Stimulated activated CD8-positive, alpha-beta memory T cell treated with anti-CD3 and anti-CD28 coated beads, Interleukin-12 subunit alpha, Interleukin-12 subunit beta, amount 100 ng/mL, for 24 hours (primary cell): ENCODE results near the gene ADSS1.
"Not testable (repeated sequence)": the region's sequence is repeated elsewhere in the genome, so short reads cannot be mapped to it uniquely, and the experiment has no call there.

Experiments
- DNase-seq: peaks from one replicate; pipeline ENCODE4 v3.0.0-alpha.2; 2020; ENCODE audit errors: extremely low read depth

Gene ADSS1

GRCh38 chr14:104717137-104717536 lies 6.9 kb upstream of the ADSS1 start:
- DNase-seq: no peak

- no peak for DNase-seq
These were observed 6.4 kb upstream of the ADSS1 start for GRCh38 chr14:104717646-104718045.

- DNase-seq: no peak
These were observed 5.9 kb upstream of the ADSS1 start for GRCh38 chr14:104718147-104718546.

GRCh38 chr14:104718871-104719270 lies 5.2 kb upstream of the ADSS1 start:
- DNase-seq: no peak

GRCh38 chr14:104719343-104719742 lies 4.7 kb upstream of the ADSS1 start:
- no peak for DNase-seq

- no peak for DNase-seq
These were observed 2.3 kb upstream of the ADSS1 start for GRCh38 chr14:104721505-104722431.

- DNase-seq: no peak
These were observed 935 bp upstream of the ADSS1 start for GRCh38 chr14:104722938-104723650.

- DNase-seq: no peak
These were observed 465 bp downstream of the ADSS1 start for GRCh38 chr14:104724407-104724980.

GRCh38 chr14:104724981-104725771 lies 1.1 kb downstream of the ADSS1 start:
- no peak for DNase-seq

GRCh38 chr14:104725772-104726548 lies 1.9 kb downstream of the ADSS1 start:
- no peak for DNase-seq

GRCh38 chr14:104726600-104727451 lies 2.8 kb downstream of the ADSS1 start:
- no peak for DNase-seq

GRCh38 chr14:104728631-104729030 lies 4.6 kb downstream of the ADSS1 start:
- DNase-seq: no peak

GRCh38 chr14:104729176-104729834 lies 5.3 kb downstream of the ADSS1 start:
- not testable (repeated sequence) for DNase-seq

GRCh38 chr14:104729835-104730181 lies 5.8 kb downstream of the ADSS1 start:
- no peak for DNase-seq

GRCh38 chr14:104730487-104730886 lies 6.5 kb downstream of the ADSS1 start:
- no peak for DNase-seq

GRCh38 chr14:104731320-104732294 lies 7.6 kb downstream of the ADSS1 start:
- no peak for DNase-seq

- no peak for DNase-seq
These were observed 8.4 kb downstream of the ADSS1 start for GRCh38 chr14:104732355-104732804.

- DNase-seq: no peak
These were observed 9.1 kb downstream of the ADSS1 start for GRCh38 chr14:104732931-104733681.
